AG04450 (cell line): ENCODE measurements around the gene IL15RA. TPM values are rescaled to one million over a fixed set of nuclear protein-coding genes. Genes with fewer than 3 reads are reported as not detected.

Experiments used
- CTCF ChIA-PET: fragments of 300-600, 350-600 bp; formaldehyde crosslinking; extraction: SDS; loops from one replicate; lab custom pipeline; 2022; ENCODE audit warnings: antibody characterized with exemption, inconsistent platforms; lab: Charles Lee
- POLR2A ChIA-PET: fragments of 350-600 bp; formaldehyde crosslinking; extraction: SDS; loops from one replicate; lab custom pipeline; 2021; ENCODE audit warnings: antibody characterized with exemption, inconsistent platforms; lab: Yijun Ruan, JAX
- DNase-seq: peaks from one replicate; pipeline ENCODE4 v3.0.0-alpha.2; 2011; ENCODE audit warnings: low read depth, low spot score
- H3K27ac ChIP-seq: one replicate; pipeline ENCODE4 v1.5.1; 2012; ENCODE audit warnings: low read depth, low read length, control low read depth
- H3K27me3 ChIP-seq: one replicate; pipeline ENCODE4 v1.6.0; 2012; ENCODE audit warnings: low read length; ENCODE audit not compliant: control insufficient read depth, insufficient read depth
- H3K4me3 ChIP-seq: 2 replicates; pipeline ENCODE4 v1.5.1; 2011; ENCODE audit warnings: mild to moderate bottlenecking, low read depth, low read length, control low read depth
- H3K9me3 ChIP-seq: 2 replicates; pipeline ENCODE4 v1.5.1; 2012; ENCODE audit warnings: low read length; ENCODE audit not compliant: control insufficient read depth, insufficient read depth
- CTCF ChIP-seq: IDR thresholded peaks from 2 replicates; pipeline ENCODE4 v1.5.1; 2011; ENCODE audit warnings: low read depth, low read length, control low read depth, inconsistent platforms
- polyA plus RNA-seq: library from polyadenylated mRNA; depleted of rRNA; stranded (reverse); fragments of >200 nt; gene quantifications from 2 replicates; pipeline ENCODE4 v1.2.3, GENCODE V29; 2011

The IL15RA gene
- polyA plus RNA-seq, 1 experiment, result 3.5 TPM

- TF ChIP-seq CTCF, result no peak
- Histone ChIP-seq H3K27ac (no peak overlapping the region), H3K27me3 (peaks cover 7% of the 10 kb centered on the region), H3K4me3 (peak overlapping the region; percentile 86), H3K9me3 (no peaks in the 10 kb centered on the region)
- DNase-seq, result no peak
- CTCF ChIA-PET, result no interaction called here
- POLR2A ChIA-PET, result interaction anchor here (0.6 kb wide), 1 partner anchor 40 kb away, joined by 4 read pairs; no protein-coding TSS in a partner anchor
These were observed 817 bp upstream of the IL15RA start for GRCh38 chr10:5978230-5978489.

- peak overlapping the region; percentile 86 for H3K4me3 ChIP-seq
- POLR2A ChIA-PET, result interaction anchor here (0.9 kb wide), 1 partner anchor 425 kb away, joined by 3 read pairs; no protein-coding TSS in a partner anchor
- no peak for DNase-seq
- no peak for TF ChIP-seq CTCF
- peaks cover 3% of the 10 kb centered on the region for H3K27me3 ChIP-seq
- no peak overlapping the region for H3K27ac ChIP-seq
- no peaks in the 10 kb centered on the region for H3K9me3 ChIP-seq
- CTCF ChIA-PET, result interaction anchor here (1.2 kb wide), 2 partner anchors 37 to 110 kb away, joined by 7 read pairs; no protein-coding TSS in a partner anchor
These were observed 552 bp downstream of the IL15RA start for GRCh38 chr10:5976512-5977470.

GRCh38 chr10:5975641-5976473 is 1.5 kb downstream of the IL15RA start:
- peak overlapping the region; percentile 86 for H3K4me3 ChIP-seq
- peaks cover 3% of the 10 kb centered on the region for H3K27me3 ChIP-seq
- TF ChIP-seq CTCF, result no peak
- CTCF ChIA-PET, result interaction anchor here (1.2 kb wide), 2 partner anchors 38 to 111 kb away, joined by 7 read pairs; no protein-coding TSS in a partner anchor
- DNase-seq, result no peak
- no peak overlapping the region for H3K27ac ChIP-seq
- POLR2A ChIA-PET, result no interaction called here
- no peaks in the 10 kb centered on the region for H3K9me3 ChIP-seq

GRCh38 chr10:5973069-5973468 is 4.3 kb downstream of the IL15RA start:
- no peak overlapping the region for H3K4me3 ChIP-seq
- no peak overlapping the region for H3K27ac ChIP-seq
- no peak for TF ChIP-seq CTCF
- ChIA-PET CTCF (no interaction called here), POLR2A (no interaction called here)
- H3K9me3 ChIP-seq, result no peaks in the 10 kb centered on the region
- no peak for DNase-seq
- H3K27me3 ChIP-seq, result no peaks in the 10 kb centered on the region
